ENCODE data around the gene UBAC1.
A peak's percentile ranks its signal among the peaks of the same experiment; 100 is the strongest.

The UBAC1 gene

DNA sequence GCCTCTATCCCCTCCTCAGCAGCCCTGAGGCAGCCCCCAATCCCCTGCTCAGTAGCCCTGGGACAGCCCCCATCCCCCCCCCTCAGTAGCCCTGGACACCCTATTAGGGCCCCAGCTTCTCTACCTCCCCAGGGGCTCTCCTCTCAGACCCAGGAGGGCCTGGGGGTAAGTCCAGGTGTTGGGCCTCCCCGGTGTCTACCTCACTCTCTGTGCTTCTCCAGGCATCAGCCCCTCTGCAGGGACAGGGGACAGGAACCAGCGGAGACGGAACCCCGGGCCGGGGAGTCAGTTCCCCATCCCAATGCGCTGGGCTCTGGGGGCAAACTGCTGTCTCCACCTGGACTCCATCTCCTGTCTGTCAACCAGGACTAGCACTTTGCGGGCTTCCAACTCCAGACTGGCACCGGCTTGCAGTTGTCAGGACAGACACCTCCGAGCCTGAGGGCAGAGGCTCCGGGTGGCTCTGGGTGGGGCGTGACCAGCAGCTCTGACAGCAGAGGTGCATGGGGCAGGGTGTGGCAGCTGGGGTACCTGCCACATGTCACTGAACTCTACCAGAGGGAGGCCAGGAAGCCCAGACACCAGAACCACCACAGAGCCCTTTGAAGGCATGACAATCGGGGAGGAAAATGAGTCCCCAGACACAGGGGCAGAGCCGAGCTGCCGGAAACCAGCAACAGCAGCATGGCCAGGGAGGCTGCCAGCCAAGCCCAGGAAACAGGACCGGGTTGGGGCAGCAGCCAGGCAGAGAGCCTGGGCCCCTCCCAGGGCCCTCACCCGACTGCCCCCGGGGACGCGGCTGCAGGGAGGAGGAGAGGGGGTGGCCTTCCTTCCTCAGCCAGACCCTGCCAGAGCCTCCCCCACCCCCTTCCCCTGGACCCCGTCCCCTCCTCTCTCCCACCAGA, 17.7 kb upstream of the UBAC1 start:
- Histone ChIP-seq H3K27me3 (ENCODE audit: control insufficient read depth in 2 of 2, insufficient read depth in 2 of 2, low read length in 2 of 2) (peaks cover 2 to 3% of the 10 kb centered on the region in 2 donors), H3K4me1 (ENCODE audit: control insufficient read depth in 2 of 2, insufficient read depth in 2 of 2, low read length in 2 of 2) (no peaks in the 10 kb centered on the region), H3K27ac (ENCODE audit: low read depth in 2 of 2, low read length in 2 of 2) (no peak overlapping the region), H3K36me3 (ENCODE audit: control insufficient read depth in 2 of 2, insufficient read depth in 2 of 2, low read length in 2 of 2) (no peaks in the 10 kb centered on the region), H3K4me3 (ENCODE audit: low read length in 2 of 2) (no peak overlapping the region), H3K9ac (ENCODE audit: low read depth in 1 of 2, low read length in 2 of 2) (no peak overlapping the region), H3K9me3 (ENCODE audit: control insufficient read depth in 2 of 2, low read length in 2 of 2) (no peaks in the 10 kb centered on the region)

DNA sequence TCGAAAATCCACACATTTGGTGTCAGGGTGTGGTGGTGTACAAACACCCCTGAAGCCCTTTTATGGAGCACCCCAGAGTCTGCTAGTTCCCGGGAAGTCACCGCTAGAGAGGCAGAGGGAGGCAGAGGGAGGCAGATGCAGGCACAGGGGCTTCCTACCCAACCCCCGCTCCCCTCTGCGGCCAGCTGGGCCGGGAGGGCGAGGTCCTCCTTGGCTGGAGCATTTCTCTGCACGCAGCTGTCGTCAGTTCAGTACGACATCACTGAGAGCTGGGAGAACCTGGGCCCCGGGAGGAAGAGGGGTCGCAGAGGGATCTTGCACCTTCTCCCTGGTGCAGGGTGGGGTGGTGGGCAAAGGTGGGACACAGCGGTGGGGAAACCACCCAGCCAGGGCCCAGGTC, 15.8 kb upstream of the UBAC1 start:
- peaks cover 2 to 3% of the 10 kb centered on the region in 2 donors for H3K27me3 ChIP-seq (ENCODE audit: control insufficient read depth in 2 of 2, insufficient read depth in 2 of 2, low read length in 2 of 2)
- no peak overlapping the region for H3K9ac ChIP-seq (ENCODE audit: low read depth in 1 of 2, low read length in 2 of 2)
- peak overlapping the region; percentile 2 to 32 for H3K27ac ChIP-seq (ENCODE audit: low read depth in 2 of 2, low read length in 2 of 2)
- no peaks in the 10 kb centered on the region for H3K36me3 ChIP-seq (ENCODE audit: control insufficient read depth in 2 of 2, insufficient read depth in 2 of 2, low read length in 2 of 2)
- no peaks in the 10 kb centered on the region for H3K9me3 ChIP-seq (ENCODE audit: control insufficient read depth in 2 of 2, low read length in 2 of 2)
- H3K4me1 ChIP-seq (ENCODE audit: control insufficient read depth in 2 of 2, insufficient read depth in 2 of 2, low read length in 2 of 2): no peaks in the 10 kb centered on the region
- no peak overlapping the region for H3K4me3 ChIP-seq (ENCODE audit: low read length in 2 of 2)

GRCh38 chr9:135976531-135976930, 15.4 kb upstream of the UBAC1 start:
- Histone ChIP-seq H3K4me3 (ENCODE audit: low read length in 2 of 2) (no peak overlapping the region), H3K36me3 (ENCODE audit: control insufficient read depth in 2 of 2, insufficient read depth in 2 of 2, low read length in 2 of 2) (no peaks in the 10 kb centered on the region), H3K27ac (ENCODE audit: low read depth in 2 of 2, low read length in 2 of 2) (peak overlapping the region; percentile 2 to 32), H3K9ac (ENCODE audit: low read depth in 1 of 2, low read length in 2 of 2) (no peak overlapping the region), H3K27me3 (ENCODE audit: control insufficient read depth in 2 of 2, insufficient read depth in 2 of 2, low read length in 2 of 2) (peaks cover 2 to 3% of the 10 kb centered on the region in 2 donors), H3K9me3 (ENCODE audit: control insufficient read depth in 2 of 2, low read length in 2 of 2) (no peaks in the 10 kb centered on the region), H3K4me1 (ENCODE audit: control insufficient read depth in 2 of 2, insufficient read depth in 2 of 2, low read length in 2 of 2) (no peaks in the 10 kb centered on the region)

GRCh38 chr9:135975834-135976233, 14.7 kb upstream of the UBAC1 start:
- Histone ChIP-seq H3K9ac (ENCODE audit: low read depth in 1 of 2, low read length in 2 of 2) (no peak overlapping the region), H3K4me1 (ENCODE audit: control insufficient read depth in 2 of 2, insufficient read depth in 2 of 2, low read length in 2 of 2) (no peaks in the 10 kb centered on the region), H3K27ac (ENCODE audit: low read depth in 2 of 2, low read length in 2 of 2) (no peak overlapping the region), H3K9me3 (ENCODE audit: control insufficient read depth in 2 of 2, low read length in 2 of 2) (no peaks in the 10 kb centered on the region), H3K27me3 (ENCODE audit: control insufficient read depth in 2 of 2, insufficient read depth in 2 of 2, low read length in 2 of 2) (peaks cover 2 to 3% of the 10 kb centered on the region in 2 donors), H3K4me3 (ENCODE audit: low read length in 2 of 2) (no peak overlapping the region), H3K36me3 (ENCODE audit: control insufficient read depth in 2 of 2, insufficient read depth in 2 of 2, low read length in 2 of 2) (no peaks in the 10 kb centered on the region)

- Histone ChIP-seq H3K36me3 (ENCODE audit: control insufficient read depth in 2 of 2, insufficient read depth in 2 of 2, low read length in 2 of 2) (no peaks in the 10 kb centered on the region), H3K4me1 (ENCODE audit: control insufficient read depth in 2 of 2, insufficient read depth in 2 of 2, low read length in 2 of 2) (no peaks in the 10 kb centered on the region)
Measured at GRCh38 chr9:135974220-135974573, 13.0 kb upstream of the UBAC1 start.

DNA sequence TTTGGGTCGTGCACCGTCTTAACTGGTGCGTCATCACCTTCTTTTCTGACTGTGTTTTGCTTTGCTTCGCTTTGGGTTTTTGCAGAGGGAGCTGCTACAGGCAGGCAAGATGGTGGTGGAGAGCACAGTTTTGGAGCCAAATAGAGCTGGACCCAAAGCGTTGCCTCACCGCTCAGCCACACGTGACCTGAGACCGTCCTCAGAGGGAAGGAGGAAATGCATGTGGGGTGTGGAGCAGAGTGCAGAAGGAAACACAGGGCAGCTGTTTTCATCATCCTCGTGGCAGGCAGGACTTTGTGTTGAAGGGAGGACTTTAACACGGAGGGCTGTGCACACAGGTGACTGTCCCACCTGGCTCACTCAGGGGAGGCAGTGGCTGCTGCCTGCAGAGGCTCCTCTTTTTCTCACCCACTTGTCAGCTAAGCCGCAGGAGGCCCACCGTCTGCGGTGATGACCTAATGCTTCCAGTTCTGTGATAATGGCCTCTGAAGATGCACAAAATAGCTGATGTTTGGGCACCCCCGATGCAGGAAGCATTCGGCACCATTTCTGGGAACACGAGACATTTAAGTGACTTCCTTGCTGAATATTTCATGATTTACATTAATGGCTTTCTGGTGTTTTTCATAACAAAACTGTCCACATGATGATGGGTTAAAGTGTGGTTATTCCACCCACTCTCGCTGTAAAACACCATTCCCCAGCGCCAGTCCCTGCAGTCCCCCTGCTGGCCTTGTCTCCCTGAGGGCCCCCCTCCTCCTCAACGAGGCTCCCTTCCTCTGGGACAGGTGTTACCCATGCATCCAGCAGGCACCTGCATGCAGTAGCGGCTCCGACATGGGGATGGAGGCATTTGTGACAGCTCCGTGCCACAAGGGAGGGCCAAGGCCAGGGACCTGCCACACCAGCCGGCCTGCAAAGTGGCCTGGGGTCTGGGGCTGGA, 12.4 kb upstream of the UBAC1 start:
- Histone ChIP-seq H3K4me3 (ENCODE audit: low read length in 2 of 2) (no peak overlapping the region), H3K4me1 (ENCODE audit: control insufficient read depth in 2 of 2, insufficient read depth in 2 of 2, low read length in 2 of 2) (no peaks in the 10 kb centered on the region), H3K27me3 (ENCODE audit: control insufficient read depth in 2 of 2, insufficient read depth in 2 of 2, low read length in 2 of 2) (peaks cover 0 to 4% of the 10 kb centered on the region in 2 donors), H3K9me3 (ENCODE audit: control insufficient read depth in 2 of 2, low read length in 2 of 2) (no peaks in the 10 kb centered on the region), H3K27ac (ENCODE audit: low read depth in 2 of 2, low read length in 2 of 2) (no peak overlapping the region), H3K9ac (ENCODE audit: low read depth in 1 of 2, low read length in 2 of 2) (no peak overlapping the region), H3K36me3 (ENCODE audit: control insufficient read depth in 2 of 2, insufficient read depth in 2 of 2, low read length in 2 of 2) (no peaks in the 10 kb centered on the region)

More at GRCh38 chr9:135974220-135974573, 13.0 kb upstream of the UBAC1 start:
- Histone ChIP-seq H3K27me3 (ENCODE audit: control insufficient read depth in 2 of 2, insufficient read depth in 2 of 2, low read length in 2 of 2) (peaks cover 2 to 3% of the 10 kb centered on the region in 2 donors), H3K9ac (ENCODE audit: low read depth in 1 of 2, low read length in 2 of 2) (no peak overlapping the region), H3K4me3 (ENCODE audit: low read length in 2 of 2) (no peak overlapping the region), H3K9me3 (ENCODE audit: control insufficient read depth in 2 of 2, low read length in 2 of 2) (no peaks in the 10 kb centered on the region), H3K27ac (ENCODE audit: low read depth in 2 of 2, low read length in 2 of 2) (no peak overlapping the region)

DNA sequence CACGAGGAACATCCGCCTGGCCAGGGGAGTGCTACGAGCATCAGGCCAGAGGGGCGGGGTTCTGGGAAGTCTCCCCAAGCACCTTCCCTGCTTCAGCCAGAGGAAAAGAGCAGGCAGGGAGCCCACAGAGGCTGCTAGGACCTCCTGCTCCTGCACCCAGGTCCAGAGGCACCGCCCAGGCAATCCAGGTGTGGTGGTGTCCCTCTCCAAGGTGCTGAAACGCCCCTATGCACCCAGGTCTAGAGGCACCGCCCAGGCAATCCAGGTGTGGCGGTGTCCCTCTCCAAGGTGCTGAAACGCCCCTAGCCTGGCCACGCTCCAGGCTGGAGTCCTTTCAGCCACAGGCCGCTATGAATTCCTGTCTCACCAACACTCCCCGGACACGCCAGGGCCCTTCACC, 10.7 kb upstream of the UBAC1 start:
- Histone ChIP-seq H3K36me3 (ENCODE audit: control insufficient read depth in 2 of 2, insufficient read depth in 2 of 2, low read length in 2 of 2) (no peaks in the 10 kb centered on the region), H3K4me3 (ENCODE audit: low read length in 2 of 2) (no peak overlapping the region), H3K9ac (ENCODE audit: low read depth in 1 of 2, low read length in 2 of 2) (no peak overlapping the region), H3K27me3 (ENCODE audit: control insufficient read depth in 2 of 2, insufficient read depth in 2 of 2, low read length in 2 of 2) (peaks cover 0 to 4% of the 10 kb centered on the region in 2 donors), H3K4me1 (ENCODE audit: control insufficient read depth in 2 of 2, insufficient read depth in 2 of 2, low read length in 2 of 2) (peaks cover 0 to 3% of the 10 kb centered on the region in 2 donors), H3K9me3 (ENCODE audit: control insufficient read depth in 2 of 2, low read length in 2 of 2) (no peaks in the 10 kb centered on the region), H3K27ac (ENCODE audit: low read depth in 2 of 2, low read length in 2 of 2) (no peak overlapping the region)

DNA sequence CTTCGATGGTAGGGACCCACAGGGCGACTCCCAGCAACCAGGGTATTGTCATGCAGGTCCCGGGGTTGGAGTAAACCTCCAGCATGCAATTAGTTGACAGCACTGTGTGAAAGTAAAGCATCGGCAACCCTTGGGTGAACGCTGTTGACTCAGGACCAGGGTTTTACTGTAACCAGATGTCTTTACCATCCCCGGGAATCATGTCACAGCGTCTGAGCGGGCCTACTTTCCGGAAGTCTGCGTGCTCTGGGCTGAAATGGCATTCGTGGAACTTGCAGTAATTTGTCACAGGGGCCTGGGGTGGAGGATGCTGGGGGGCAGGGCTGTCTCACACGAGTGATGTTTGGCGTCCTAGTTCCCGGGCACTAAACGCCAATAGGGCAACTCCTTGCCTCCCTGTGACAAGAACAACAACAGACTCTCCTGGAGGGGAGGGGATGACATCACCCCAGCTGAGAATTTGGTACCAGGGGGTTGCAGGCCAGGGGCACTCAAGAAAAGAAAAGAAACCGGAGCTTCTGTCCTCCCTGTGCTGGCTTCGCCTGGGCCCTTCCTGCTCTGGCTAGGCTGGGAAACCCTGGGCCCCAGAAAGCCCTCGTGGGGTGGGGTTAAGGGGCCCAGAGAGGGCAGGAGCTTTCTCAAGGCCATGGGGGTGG, 10.1 kb upstream of the UBAC1 start:
- H3K27me3 ChIP-seq (ENCODE audit: control insufficient read depth in 2 of 2, insufficient read depth in 2 of 2, low read length in 2 of 2): peaks cover 0 to 2% of the 10 kb centered on the region in 2 donors
- H3K9me3 ChIP-seq (ENCODE audit: control insufficient read depth in 2 of 2, low read length in 2 of 2): no peaks in the 10 kb centered on the region
- H3K27ac ChIP-seq (ENCODE audit: low read depth in 2 of 2, low read length in 2 of 2): no peak overlapping the region
- H3K4me1 ChIP-seq (ENCODE audit: control insufficient read depth in 2 of 2, insufficient read depth in 2 of 2, low read length in 2 of 2): peaks cover 0 to 3% of the 10 kb centered on the region in 2 donors
- no peak overlapping the region for H3K9ac ChIP-seq (ENCODE audit: low read depth in 1 of 2, low read length in 2 of 2)
- H3K4me3 ChIP-seq (ENCODE audit: low read length in 2 of 2): no peak overlapping the region
- H3K36me3 ChIP-seq (ENCODE audit: control insufficient read depth in 2 of 2, insufficient read depth in 2 of 2, low read length in 2 of 2): no peaks in the 10 kb centered on the region

GRCh38 chr9:135970128-135970815, 9.1 kb upstream of the UBAC1 start:
- H3K4me3 ChIP-seq (ENCODE audit: low read length in 2 of 2): no peak overlapping the region
- no peak overlapping the region for H3K27ac ChIP-seq (ENCODE audit: low read depth in 2 of 2, low read length in 2 of 2)
- H3K36me3 ChIP-seq (ENCODE audit: control insufficient read depth in 2 of 2, insufficient read depth in 2 of 2, low read length in 2 of 2): no peaks in the 10 kb centered on the region
- H3K9me3 ChIP-seq (ENCODE audit: control insufficient read depth in 2 of 2, low read length in 2 of 2): no peaks in the 10 kb centered on the region
- H3K9ac ChIP-seq (ENCODE audit: low read depth in 1 of 2, low read length in 2 of 2): no peak overlapping the region
- H3K4me1 ChIP-seq (ENCODE audit: control insufficient read depth in 2 of 2, insufficient read depth in 2 of 2, low read length in 2 of 2): peaks cover 0 to 3% of the 10 kb centered on the region in 2 donors
- peaks cover 0 to 2% of the 10 kb centered on the region in 2 donors for H3K27me3 ChIP-seq (ENCODE audit: control insufficient read depth in 2 of 2, insufficient read depth in 2 of 2, low read length in 2 of 2)

Data from mucosa of rectum (tissue), 2 donors.